ENCODE measurements around the gene INAFM1.

Gene INAFM1

DNA sequence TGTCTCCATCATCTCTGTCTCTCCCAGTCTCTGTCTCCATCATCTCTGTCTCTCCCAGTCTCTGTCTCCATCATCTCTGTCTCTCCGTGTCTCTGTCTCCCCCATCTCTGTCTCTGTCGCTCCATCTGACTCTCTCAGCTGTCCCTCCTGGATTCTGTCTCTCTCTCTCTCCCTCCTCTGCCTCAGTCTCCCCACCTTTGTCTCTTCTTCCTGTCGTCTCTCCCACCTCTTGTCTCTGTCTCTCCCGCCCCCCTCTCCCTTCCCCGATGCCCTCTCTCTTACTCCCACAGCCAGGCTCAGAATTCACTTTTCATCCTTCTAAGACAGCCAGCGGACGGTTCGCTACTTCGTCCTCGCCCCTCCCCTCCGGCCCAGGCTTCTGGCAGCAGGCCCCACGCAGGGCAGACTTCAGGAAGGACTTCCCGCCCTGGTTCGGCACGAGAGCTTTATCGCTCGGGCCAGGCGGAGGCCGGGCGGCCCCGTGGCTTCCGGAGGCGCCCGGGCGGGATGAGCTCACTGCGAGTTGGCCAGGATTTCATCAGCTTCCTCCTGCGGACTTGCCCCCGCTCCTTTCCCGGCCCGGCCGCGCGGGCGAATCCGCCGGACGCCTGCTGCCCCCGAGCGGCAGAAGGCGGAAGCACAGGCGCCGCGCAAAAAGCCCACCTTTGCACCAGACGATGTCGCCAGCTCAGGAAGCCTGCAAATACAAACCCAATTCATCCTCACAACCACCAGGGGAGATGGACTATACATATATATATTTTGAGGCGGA, 30.7 kb upstream of the INAFM1 start (continued):
- TF ChIP-seq, protein P1, sequence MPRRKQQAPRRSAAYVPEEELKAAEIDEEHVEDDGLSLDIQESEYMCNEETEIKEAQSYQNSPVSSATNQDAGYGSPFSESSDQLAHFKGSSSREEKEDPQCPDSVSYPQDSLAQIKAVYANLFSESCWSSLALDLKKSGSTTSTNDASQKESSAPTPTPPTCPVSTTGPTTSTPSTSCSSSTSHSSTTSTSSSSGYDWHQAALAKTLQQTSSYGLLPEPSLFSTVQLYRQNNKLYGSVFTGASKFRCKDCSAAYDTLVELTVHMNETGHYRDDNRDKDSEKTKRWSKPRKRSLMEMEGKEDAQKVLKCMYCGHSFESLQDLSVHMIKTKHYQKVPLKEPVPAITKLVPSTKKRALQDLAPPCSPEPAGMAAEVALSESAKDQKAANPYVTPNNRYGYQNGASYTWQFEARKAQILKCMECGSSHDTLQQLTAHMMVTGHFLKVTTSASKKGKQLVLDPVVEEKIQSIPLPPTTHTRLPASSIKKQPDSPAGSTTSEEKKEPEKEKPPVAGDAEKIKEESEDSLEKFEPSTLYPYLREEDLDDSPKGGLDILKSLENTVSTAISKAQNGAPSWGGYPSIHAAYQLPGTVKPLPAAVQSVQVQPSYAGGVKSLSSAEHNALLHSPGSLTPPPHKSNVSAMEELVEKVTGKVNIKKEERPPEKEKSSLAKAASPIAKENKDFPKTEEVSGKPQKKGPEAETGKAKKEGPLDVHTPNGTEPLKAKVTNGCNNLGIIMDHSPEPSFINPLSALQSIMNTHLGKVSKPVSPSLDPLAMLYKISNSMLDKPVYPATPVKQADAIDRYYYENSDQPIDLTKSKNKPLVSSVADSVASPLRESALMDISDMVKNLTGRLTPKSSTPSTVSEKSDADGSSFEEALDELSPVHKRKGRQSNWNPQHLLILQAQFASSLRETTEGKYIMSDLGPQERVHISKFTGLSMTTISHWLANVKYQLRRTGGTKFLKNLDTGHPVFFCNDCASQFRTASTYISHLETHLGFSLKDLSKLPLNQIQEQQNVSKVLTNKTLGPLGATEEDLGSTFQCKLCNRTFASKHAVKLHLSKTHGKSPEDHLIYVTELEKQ (tag by site-specific recombination; IDR thresholded peaks at IDR 0.05; ENCODE audit: borderline replicate concordance), result peak; percentile 68
- TF ChIP-seq ZNF184 (tag by site-specific recombination; IDR thresholded peaks at IDR 0.05) (no peak), ZNF23 (tag by site-specific recombination; IDR thresholded peaks at IDR 0.05; ENCODE audit: borderline replicate concordance) (0 out of 2 replicates have a peak, but pooled peaks have one; percentile 61), ZNF302 (tag by site-specific recombination; IDR thresholded peaks at IDR 0.05; ENCODE audit: low read depth) (no peak), ZNF174 (tag by site-specific recombination; IDR thresholded peaks at IDR 0.05) (no peak), ZNF585B (tag by site-specific recombination; IDR thresholded peaks at IDR 0.05) (no peak; the same call in 1 of the 2 replicates), ZNF701 (tag by site-specific recombination; IDR thresholded peaks at IDR 0.05) (0 out of 2 replicates have a peak, but pooled peaks have one; percentile 19), GLIS1 (tag by site-specific recombination; IDR thresholded peaks at IDR 0.05) (peak; percentile 81), GLI4 (tag by site-specific recombination; IDR thresholded peaks at IDR 0.05) (peak; percentile 97), ZNF707 (tag by site-specific recombination; IDR thresholded peaks at IDR 0.05) (no peak), ZNF658 (tag by site-specific recombination; IDR thresholded peaks at IDR 0.05) (no peak), ZNF202 (tag by site-specific recombination; IDR thresholded peaks at IDR 0.05; ENCODE audit: borderline replicate concordance) (no peak; the same call in 1 of the 2 replicates), ZNF214 (tag by site-specific recombination; IDR thresholded peaks at IDR 0.05; ENCODE audit: borderline replicate concordance) (no peak), HOXC10 (CRISPR knock-in tag; IDR thresholded peaks at IDR 0.05) (no peak), ZNF768 (tag by site-specific recombination; IDR thresholded peaks at IDR 0.05) (peak; percentile 61; the same call in 1 of the 2 replicates), ZNF747 (tag by site-specific recombination; IDR thresholded peaks at IDR 0.05) (no peak), ZNF670 (tag by site-specific recombination; IDR thresholded peaks at IDR 0.05; ENCODE audit: low read depth) (no peak), TCF7L2 (IDR thresholded peaks at IDR 0.05; ENCODE audit: borderline replicate concordance, low read depth, low read length) (no peak), SETDB1 (IDR thresholded peaks at IDR 0.05; ENCODE audit: insufficient read length, low read length) (no peak), KLF7 (tag by site-specific recombination; IDR thresholded peaks at IDR 0.05; ENCODE audit: borderline replicate concordance) (peak; percentile 80), SCRT1 (tag by site-specific recombination; IDR thresholded peaks at IDR 0.05; ENCODE audit: borderline replicate concordance) (peak; percentile 11; the same call in 1 of the 2 replicates), MEIS1 (CRISPR knock-in tag; IDR thresholded peaks at IDR 0.05; ENCODE audit: borderline replicate concordance) (no peak), ZNF394 (tag by site-specific recombination; IDR thresholded peaks at IDR 0.05; ENCODE audit: borderline replicate concordance) (peak; percentile 69; the same call in 1 of the 2 replicates), ZFP41 (tag by site-specific recombination; IDR thresholded peaks at IDR 0.05; ENCODE audit: borderline replicate concordance) (0 out of 2 replicates have a peak, but pooled peaks have one; percentile 50), RBAK (tag by site-specific recombination; IDR thresholded peaks at IDR 0.05) (no peak), ZBTB48 (tag by site-specific recombination; IDR thresholded peaks at IDR 0.05) (no peak; the same call in 1 of the 2 replicates), ZNF404 (tag by site-specific recombination; IDR thresholded peaks at IDR 0.05) (peak; percentile 53)
- TF ChIP-seq, protein P2, sequence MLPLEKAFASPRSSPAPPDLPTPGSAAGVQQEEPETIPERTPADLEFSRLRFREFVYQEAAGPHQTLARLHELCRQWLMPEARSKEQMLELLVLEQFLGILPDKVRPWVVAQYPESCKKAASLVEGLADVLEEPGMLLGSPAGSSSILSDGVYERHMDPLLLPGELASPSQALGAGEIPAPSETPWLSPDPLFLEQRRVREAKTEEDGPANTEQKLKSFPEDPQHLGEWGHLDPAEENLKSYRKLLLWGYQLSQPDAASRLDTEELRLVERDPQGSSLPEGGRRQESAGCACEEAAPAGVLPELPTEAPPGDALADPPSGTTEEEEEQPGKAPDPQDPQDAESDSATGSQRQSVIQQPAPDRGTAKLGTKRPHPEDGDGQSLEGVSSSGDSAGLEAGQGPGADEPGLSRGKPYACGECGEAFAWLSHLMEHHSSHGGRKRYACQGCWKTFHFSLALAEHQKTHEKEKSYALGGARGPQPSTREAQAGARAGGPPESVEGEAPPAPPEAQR (tag by site-specific recombination; IDR thresholded peaks at IDR 0.05), result peak; percentile 89; the same call in 1 of the 2 replicates
- TF ChIP-seq, protein P3, sequence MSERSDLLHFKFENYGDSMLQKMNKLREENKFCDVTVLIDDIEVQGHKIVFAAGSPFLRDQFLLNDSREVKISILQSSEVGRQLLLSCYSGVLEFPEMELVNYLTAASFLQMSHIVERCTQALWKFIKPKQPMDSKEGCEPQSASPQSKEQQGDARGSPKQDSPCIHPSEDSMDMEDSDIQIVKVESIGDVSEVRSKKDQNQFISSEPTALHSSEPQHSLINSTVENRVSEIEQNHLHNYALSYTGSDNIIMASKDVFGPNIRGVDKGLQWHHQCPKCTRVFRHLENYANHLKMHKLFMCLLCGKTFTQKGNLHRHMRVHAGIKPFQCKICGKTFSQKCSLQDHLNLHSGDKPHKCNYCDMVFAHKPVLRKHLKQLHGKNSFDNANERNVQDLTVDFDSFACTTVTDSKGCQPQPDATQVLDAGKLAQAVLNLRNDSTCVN (tag by site-specific recombination; optimal IDR thresholded peaks at IDR 0.05), result peak; percentile 77
- TF ChIP-seq, protein P4, sequence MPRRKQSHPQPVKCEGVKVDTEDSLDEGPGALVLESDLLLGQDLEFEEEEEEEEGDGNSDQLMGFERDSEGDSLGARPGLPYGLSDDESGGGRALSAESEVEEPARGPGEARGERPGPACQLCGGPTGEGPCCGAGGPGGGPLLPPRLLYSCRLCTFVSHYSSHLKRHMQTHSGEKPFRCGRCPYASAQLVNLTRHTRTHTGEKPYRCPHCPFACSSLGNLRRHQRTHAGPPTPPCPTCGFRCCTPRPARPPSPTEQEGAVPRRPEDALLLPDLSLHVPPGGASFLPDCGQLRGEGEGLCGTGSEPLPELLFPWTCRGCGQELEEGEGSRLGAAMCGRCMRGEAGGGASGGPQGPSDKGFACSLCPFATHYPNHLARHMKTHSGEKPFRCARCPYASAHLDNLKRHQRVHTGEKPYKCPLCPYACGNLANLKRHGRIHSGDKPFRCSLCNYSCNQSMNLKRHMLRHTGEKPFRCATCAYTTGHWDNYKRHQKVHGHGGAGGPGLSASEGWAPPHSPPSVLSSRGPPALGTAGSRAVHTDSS (tag by site-specific recombination; IDR thresholded peaks at IDR 0.05), result peak; percentile 64
- TF ChIP-seq, protein P5, sequence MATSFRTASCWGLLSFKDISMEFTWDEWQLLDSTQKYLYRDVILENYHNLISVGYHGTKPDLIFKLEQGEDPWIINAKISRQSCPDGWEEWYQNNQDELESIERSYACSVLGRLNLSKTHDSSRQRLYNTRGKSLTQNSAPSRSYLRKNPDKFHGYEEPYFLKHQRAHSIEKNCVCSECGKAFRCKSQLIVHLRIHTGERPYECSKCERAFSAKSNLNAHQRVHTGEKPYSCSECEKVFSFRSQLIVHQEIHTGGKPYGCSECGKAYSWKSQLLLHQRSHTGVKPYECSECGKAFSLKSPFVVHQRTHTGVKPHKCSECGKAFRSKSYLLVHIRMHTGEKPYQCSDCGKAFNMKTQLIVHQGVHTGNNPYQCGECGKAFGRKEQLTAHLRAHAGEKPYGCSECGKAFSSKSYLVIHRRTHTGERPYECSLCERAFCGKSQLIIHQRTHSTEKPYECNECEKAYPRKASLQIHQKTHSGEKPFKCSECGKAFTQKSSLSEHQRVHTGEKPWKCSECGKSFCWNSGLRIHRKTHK (tag by site-specific recombination; IDR thresholded peaks at IDR 0.05), result no peak
